Neural progenitor cell (in vitro differentiated cells): ENCODE results near the gene C10orf88.

Experiments used
- EZH2 ChIP-seq: fragments of 200-600 bp; sonication (generic); IDR thresholded peaks from 2 replicates; pipeline ENCODE4 v1.6.1; 2017; ENCODE audit warnings: antibody characterized with exemption, mild to moderate bottlenecking, moderate library complexity
- EZH2phosphoT487 ChIP-seq: fragments of 200-600 bp; sonication (generic); IDR thresholded peaks from 2 replicates; pipeline ENCODE4 v1.6.1; 2017; ENCODE audit warnings: antibody characterized with exemption
- TF ChIP-seq, protein P1 (sequence below): fragments of 200-600 bp; sonication (generic); IDR thresholded peaks from 2 replicates; pipeline ENCODE4 v1.5.1; 2017; ENCODE audit warnings: antibody characterized with exemption, mild to moderate bottlenecking

- TF ChIP-seq, protein P1, sequence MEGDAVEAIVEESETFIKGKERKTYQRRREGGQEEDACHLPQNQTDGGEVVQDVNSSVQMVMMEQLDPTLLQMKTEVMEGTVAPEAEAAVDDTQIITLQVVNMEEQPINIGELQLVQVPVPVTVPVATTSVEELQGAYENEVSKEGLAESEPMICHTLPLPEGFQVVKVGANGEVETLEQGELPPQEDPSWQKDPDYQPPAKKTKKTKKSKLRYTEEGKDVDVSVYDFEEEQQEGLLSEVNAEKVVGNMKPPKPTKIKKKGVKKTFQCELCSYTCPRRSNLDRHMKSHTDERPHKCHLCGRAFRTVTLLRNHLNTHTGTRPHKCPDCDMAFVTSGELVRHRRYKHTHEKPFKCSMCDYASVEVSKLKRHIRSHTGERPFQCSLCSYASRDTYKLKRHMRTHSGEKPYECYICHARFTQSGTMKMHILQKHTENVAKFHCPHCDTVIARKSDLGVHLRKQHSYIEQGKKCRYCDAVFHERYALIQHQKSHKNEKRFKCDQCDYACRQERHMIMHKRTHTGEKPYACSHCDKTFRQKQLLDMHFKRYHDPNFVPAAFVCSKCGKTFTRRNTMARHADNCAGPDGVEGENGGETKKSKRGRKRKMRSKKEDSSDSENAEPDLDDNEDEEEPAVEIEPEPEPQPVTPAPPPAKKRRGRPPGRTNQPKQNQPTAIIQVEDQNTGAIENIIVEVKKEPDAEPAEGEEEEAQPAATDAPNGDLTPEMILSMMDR: no peak
- TF ChIP-seq EZH2 (no peak), EZH2phosphoT487 (no peak)
These were observed 41.9 kb upstream of the C10orf88 start for GRCh38 chr10:122995936-122996335.
